Peyer's patch (tissue), 4 donors: Measurements from ENCODE around the gene RASSF6. TPM values are rescaled to one million over a fixed set of nuclear protein-coding genes. Genes with fewer than 3 reads are reported as not detected.
"Not testable (repeated sequence)": the region's sequence is repeated elsewhere in the genome, so short reads cannot be mapped to it uniquely, and the experiment has no call there.

ENCODE experiments used
- DNase-seq, 3 donors: peaks; one replicate each; pipeline ENCODE4 v3.0.0-alpha.2; 2017 to 2019
- H3K27ac ChIP-seq, 4 donors: fragments of 200-600 bp; sonication (generic); one replicate each; pipeline ENCODE4 v1.5.1; 2016 to 2019
- H3K27me3 ChIP-seq, 2 donors: fragments of 200-600 bp; sonication (generic); one replicate each; pipeline ENCODE4 v1.5.1; 2019
- H3K36me3 ChIP-seq, 3 donors: fragments of 200-600 bp; sonication (generic); one replicate each; pipeline ENCODE4 v1.5.1; 2016 to 2019
- H3K4me1 ChIP-seq, 4 donors: fragments of 200-600 bp; sonication (generic); one replicate each; pipeline ENCODE4 v1.5.1; 2016 to 2019
- H3K4me3 ChIP-seq, 4 donors: fragments of 200-600 bp; sonication (generic); 1 replicate in 3 of 4; 2 replicates in 1 of 4; pipeline ENCODE4 v1.5.1; 2016 to 2019; ENCODE audit warnings: mild to moderate bottlenecking in 1 of 4
- H3K9me3 ChIP-seq, 4 donors: fragments of 200-600 bp; sonication (generic); one replicate each; pipeline ENCODE4 v1.5.1; 2016 to 2019; ENCODE audit warnings: mild to moderate bottlenecking in 1 of 4
- POLR2A ChIP-seq, 2 donors: fragments of 450-650 bp; IDR thresholded peaks; one replicate each; pipeline ENCODE4 v1.5.1; 2017; ENCODE audit warnings: antibody characterized with exemption in 2 of 2, mild to moderate bottlenecking in 2 of 2, moderate library complexity in 2 of 2
- total RNA-seq, 4 donors: library from RNA; depleted of rRNA; stranded (reverse); fragments of >200 nt; gene quantifications; one replicate each; pipeline ENCODE4 v1.1.0, GENCODE V29; 2016
- TF ChIP-seq, protein P1 (sequence below), 6 experiments: fragments of 450-650 bp in 4 of 6; fragments of 200-600 bp in 2 of 6; sonication (generic) in 1 of 6; IDR thresholded peaks; one replicate each; pipeline ENCODE4 v1.5.1; 2017 to 2019; ENCODE audit warnings: antibody characterized with exemption in 6 of 6, mild to moderate bottlenecking in 3 of 6, moderate library complexity in 1 of 6

RASSF6 gene
- total RNA-seq = 10 to 100 TPM; 37.3 to 48.7 (median 41.6) TPM

- Histone ChIP-seq H3K4me3 (peak within 1 kb of the TSS; percentile 35 to 64 (median 44)), H3K27ac (peak within 1 kb of the TSS; percentile 61 to 91 (median 72)), H3K4me1 (no peaks in the 10 kb centered on the region), H3K36me3 (no peaks in the 10 kb centered on the region), H3K9me3 (no peaks in the 10 kb centered on the region), H3K27me3 (no peaks in the 10 kb centered on the region)
- DNase-seq = peak; percentile 73 to 93 (median 93)
- peak; percentile 80 to 87 for TF ChIP-seq POLR2A (IDR thresholded peaks at IDR 0.05)
- TF ChIP-seq, protein P1, sequence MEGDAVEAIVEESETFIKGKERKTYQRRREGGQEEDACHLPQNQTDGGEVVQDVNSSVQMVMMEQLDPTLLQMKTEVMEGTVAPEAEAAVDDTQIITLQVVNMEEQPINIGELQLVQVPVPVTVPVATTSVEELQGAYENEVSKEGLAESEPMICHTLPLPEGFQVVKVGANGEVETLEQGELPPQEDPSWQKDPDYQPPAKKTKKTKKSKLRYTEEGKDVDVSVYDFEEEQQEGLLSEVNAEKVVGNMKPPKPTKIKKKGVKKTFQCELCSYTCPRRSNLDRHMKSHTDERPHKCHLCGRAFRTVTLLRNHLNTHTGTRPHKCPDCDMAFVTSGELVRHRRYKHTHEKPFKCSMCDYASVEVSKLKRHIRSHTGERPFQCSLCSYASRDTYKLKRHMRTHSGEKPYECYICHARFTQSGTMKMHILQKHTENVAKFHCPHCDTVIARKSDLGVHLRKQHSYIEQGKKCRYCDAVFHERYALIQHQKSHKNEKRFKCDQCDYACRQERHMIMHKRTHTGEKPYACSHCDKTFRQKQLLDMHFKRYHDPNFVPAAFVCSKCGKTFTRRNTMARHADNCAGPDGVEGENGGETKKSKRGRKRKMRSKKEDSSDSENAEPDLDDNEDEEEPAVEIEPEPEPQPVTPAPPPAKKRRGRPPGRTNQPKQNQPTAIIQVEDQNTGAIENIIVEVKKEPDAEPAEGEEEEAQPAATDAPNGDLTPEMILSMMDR (IDR thresholded peaks at IDR 0.05) = peak in 1 of 6 experiments; percentile 30
Observed at GRCh38 chr4:73620115-73620792, at the start of gene RASSF6. Gene RASSF6, minus strand, starts transcription at chr4:73620436. Its CDS starts 8,641 bp downstream, at chr4:73611795.

DNA sequence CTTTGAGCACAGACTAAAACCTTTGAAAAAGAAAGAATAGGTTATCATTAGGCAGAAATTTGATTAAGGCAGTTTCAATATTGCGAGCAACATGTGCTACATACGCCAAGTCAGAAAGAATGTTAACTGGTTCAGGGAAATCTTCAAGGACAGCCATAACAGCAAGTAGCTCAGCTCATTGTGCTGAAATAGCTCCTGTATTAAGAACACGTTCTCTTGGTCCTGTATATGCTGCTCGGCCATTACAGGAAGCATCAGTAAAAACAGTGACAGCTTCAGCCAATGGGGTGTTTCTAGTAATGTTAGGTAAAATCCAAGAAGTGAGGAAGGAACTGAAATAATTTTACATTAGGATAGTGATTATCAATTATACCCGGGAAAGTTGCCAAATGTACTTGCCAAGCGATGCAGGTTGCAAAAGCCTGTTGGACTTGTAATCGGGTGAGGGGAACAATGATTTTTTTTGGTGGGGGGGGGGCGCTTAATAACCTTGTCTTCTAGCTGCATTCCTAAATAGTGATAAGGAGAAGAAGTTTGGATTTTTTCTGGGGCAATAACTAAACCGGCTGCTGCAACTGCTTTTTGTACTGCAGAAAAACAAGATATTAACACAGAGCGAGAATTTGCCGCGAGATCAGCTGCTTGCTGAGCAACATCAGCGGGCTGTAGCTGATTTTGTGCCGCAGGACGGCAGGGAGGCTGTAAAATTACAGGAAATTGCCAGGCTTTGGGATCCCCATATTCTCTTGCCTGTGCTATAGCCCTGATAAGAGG is 49.4 kb upstream of the RASSF6 start:
- Histone ChIP-seq H3K4me3 (no peak overlapping the region), H3K36me3 (no peaks in the 10 kb centered on the region), H3K27me3 (no peaks in the 10 kb centered on the region), H3K9me3 (no peaks in the 10 kb centered on the region), H3K4me1 (no peaks in the 10 kb centered on the region), H3K27ac (no peak overlapping the region)
- DNase-seq = no peak
- TF ChIP-seq, protein P1 (IDR thresholded peaks at IDR 0.05) = no peak
- TF ChIP-seq POLR2A (IDR thresholded peaks at IDR 0.05) = no peak

DNA sequence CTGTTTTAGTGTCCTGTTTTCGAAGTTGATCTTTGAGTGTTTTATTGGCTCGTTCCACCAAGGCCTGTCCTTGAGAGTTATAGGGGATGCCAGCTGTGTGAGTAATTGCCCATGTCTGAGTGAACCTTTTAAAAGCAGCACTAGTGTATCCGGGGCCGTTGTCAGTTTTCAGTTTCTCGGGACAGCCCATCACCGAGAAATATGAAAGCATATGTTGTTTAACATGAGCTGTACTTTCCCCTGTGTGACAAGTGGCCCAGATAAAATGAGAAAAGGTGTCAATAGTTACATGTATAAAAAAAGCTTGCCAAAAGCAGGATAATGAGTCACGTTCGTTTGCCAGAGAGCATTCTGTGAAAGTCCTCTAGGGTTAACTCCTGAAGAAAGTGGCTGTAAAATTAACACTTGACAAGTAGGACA is 48.6 kb upstream of the RASSF6 start:
- H3K4me1 ChIP-seq = no peaks in the 10 kb centered on the region
- DNase-seq = no peak
- no peak overlapping the region for H3K27ac ChIP-seq
- H3K36me3 ChIP-seq = no peaks in the 10 kb centered on the region
- no peaks in the 10 kb centered on the region for H3K9me3 ChIP-seq
- TF ChIP-seq, protein P1 (IDR thresholded peaks at IDR 0.05) = no peak
- no peak for TF ChIP-seq POLR2A (IDR thresholded peaks at IDR 0.05)
- no peak overlapping the region for H3K4me3 ChIP-seq
- H3K27me3 ChIP-seq = no peaks in the 10 kb centered on the region

DNA sequence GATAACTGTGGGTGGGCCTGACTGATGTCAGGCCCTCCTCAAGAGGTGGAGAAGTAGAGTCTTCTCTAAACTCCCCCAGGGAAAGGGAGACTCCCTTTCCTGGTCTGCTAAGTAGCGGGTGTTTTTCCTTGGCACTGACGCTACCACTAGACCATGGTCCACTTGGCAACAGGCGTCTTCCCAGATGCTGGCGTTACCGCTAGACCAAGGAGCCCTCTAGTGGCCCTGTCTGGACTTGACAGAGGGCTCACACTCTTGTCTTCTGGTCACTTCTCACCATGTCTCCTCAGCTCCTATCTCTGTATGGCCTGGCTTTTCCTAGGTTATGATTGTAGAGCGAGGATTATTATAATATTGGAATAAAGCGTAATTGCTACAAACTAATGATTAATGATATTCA is 45.7 kb upstream of the RASSF6 start:
- H3K27me3 ChIP-seq, H3K27ac ChIP-seq, H3K4me1 ChIP-seq, H3K4me3 ChIP-seq, H3K9me3 ChIP-seq, H3K36me3 ChIP-seq: not testable (repeated sequence)
- TF ChIP-seq, protein P1 (IDR thresholded peaks at IDR 0.05) = peak in 3 of 6 experiments; percentile 9 to 29 (median 19)
- DNase-seq = peak in 1 of 3 donors; percentile 55

DNA sequence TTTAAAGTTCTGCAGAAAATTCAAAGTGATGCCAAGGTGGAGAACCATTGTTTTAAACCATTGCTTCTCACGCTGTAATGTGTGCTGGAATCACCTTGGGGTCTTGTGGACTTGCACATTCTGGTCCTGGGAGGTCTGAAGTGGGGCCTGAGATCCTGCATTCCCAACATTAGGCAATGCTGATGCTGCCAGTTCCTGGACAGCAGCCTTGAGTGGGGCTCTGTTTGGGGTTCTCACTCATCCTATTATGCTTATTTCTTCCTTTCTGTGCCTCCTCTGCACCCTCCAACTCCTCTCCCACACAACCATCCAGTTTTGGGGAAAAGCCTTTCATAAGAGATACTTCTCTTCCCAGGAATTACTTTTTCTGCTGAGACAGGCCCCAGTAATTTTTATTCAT is 44.2 kb upstream of the RASSF6 start:
- Histone ChIP-seq H3K9me3 (no peaks in the 10 kb centered on the region), H3K4me1 (no peaks in the 10 kb centered on the region), H3K27ac (no peak overlapping the region), H3K36me3 (no peaks in the 10 kb centered on the region), H3K27me3 (no peaks in the 10 kb centered on the region), H3K4me3 (no peak overlapping the region)
- DNase-seq = no peak
- TF ChIP-seq, protein P1 (IDR thresholded peaks at IDR 0.05) = no peak
- TF ChIP-seq POLR2A (IDR thresholded peaks at IDR 0.05) = no peak
